Mesendoderm (in vitro differentiated cells): Measurements from ENCODE around the gene PRR33.

Experiments used
- DNase-seq: peaks from one replicate; pipeline ENCODE4 v3.0.0; 2013
- H2AK5ac ChIP-seq: 2 replicates; pipeline ENCODE4 v1.6.1; 2013; ENCODE audit warnings: low read length, inconsistent platforms
- H2BK120ac ChIP-seq: 2 replicates; pipeline ENCODE4 v1.6.1; 2013; ENCODE audit warnings: low read depth, mild to moderate bottlenecking, low read length, moderate library complexity, mixed read lengths
- H2BK15ac ChIP-seq: replicated peaks from 2 replicates; pipeline ENCODE4 v1.6.1; 2013; ENCODE audit warnings: low read depth, mild to moderate bottlenecking, moderate library complexity
- H2BK5ac ChIP-seq: 2 replicates; pipeline ENCODE4 v1.6.1; 2013; ENCODE audit warnings: low read length, inconsistent platforms
- H3K18ac ChIP-seq: 2 replicates; pipeline ENCODE4 v1.6.1; 2013; ENCODE audit warnings: mild to moderate bottlenecking, low read length, mixed read lengths
- H3K23ac ChIP-seq: one replicate; pipeline ENCODE4 v1.6.1; 2013; ENCODE audit warnings: low read length
- H3K27ac ChIP-seq: 2 replicates; pipeline ENCODE4 v1.5.1; 2013; ENCODE audit warnings: low read depth, mild to moderate bottlenecking, inconsistent platforms, low read length, moderate library complexity
- H3K27me3 ChIP-seq: 2 replicates; pipeline ENCODE4 v1.6.1; 2013; ENCODE audit warnings: low read length, control low read depth, mild to moderate bottlenecking, inconsistent platforms; ENCODE audit not compliant: insufficient read depth, poor library complexity
- H3K36me3 ChIP-seq: 2 replicates; pipeline ENCODE4 v1.6.1; 2013; ENCODE audit warnings: low read length, inconsistent platforms; ENCODE audit not compliant: control insufficient read depth, insufficient read depth
- H3K4ac ChIP-seq: one replicate; pipeline ENCODE4 v1.6.1; 2013; ENCODE audit warnings: low read depth, mild to moderate bottlenecking, low read length, moderate library complexity
- H3K4me1 ChIP-seq: 2 replicates; pipeline ENCODE4 v1.6.1; 2013; ENCODE audit warnings: low read depth, low read length, inconsistent platforms; ENCODE audit not compliant: control insufficient read depth
- H3K4me2 ChIP-seq: 2 replicates; pipeline ENCODE4 v1.6.1; 2013; ENCODE audit warnings: low read length
- H3K4me3 ChIP-seq: 2 replicates; pipeline ENCODE4 v1.5.1; 2013; ENCODE audit warnings: mild to moderate bottlenecking, low read length
- H3K56ac ChIP-seq: one replicate; pipeline ENCODE4 v1.6.1; 2013; ENCODE audit warnings: low read length
- H3K79me1 ChIP-seq: 2 replicates; pipeline ENCODE4 v1.6.1; 2013; ENCODE audit warnings: low read length, inconsistent platforms
- H3K79me2 ChIP-seq: 2 replicates; pipeline ENCODE4 v1.6.1; 2013; ENCODE audit warnings: mild to moderate bottlenecking, low read length; ENCODE audit not compliant: control insufficient read depth, insufficient read depth
- H3K9ac ChIP-seq: 2 replicates; pipeline ENCODE4 v1.6.1; 2013; ENCODE audit warnings: low read length, inconsistent platforms
- H4K5ac ChIP-seq: one replicate; pipeline ENCODE4 v1.6.1; 2013; ENCODE audit warnings: low read length
- H4K8ac ChIP-seq: one replicate; pipeline ENCODE4 v1.6.1; 2013; ENCODE audit warnings: low read depth, mild to moderate bottlenecking, control low read depth, low read length, moderate library complexity
- WGBS: extraction: QIAGEN DNeasy Blood & Tissue Kit; methylation state at CpG from one replicate; pipeline ENCODE4 v1.1.7; 2013; ENCODE audit warnings: low lambda C conversion rate, missing lambda C conversion rate; ENCODE audit not compliant: insufficient coverage; ENCODE audit errors: extremely low coverage; 5-methylcytosine and 5-hydroxymethylcytosine counted together

Gene PRR33

DNA sequence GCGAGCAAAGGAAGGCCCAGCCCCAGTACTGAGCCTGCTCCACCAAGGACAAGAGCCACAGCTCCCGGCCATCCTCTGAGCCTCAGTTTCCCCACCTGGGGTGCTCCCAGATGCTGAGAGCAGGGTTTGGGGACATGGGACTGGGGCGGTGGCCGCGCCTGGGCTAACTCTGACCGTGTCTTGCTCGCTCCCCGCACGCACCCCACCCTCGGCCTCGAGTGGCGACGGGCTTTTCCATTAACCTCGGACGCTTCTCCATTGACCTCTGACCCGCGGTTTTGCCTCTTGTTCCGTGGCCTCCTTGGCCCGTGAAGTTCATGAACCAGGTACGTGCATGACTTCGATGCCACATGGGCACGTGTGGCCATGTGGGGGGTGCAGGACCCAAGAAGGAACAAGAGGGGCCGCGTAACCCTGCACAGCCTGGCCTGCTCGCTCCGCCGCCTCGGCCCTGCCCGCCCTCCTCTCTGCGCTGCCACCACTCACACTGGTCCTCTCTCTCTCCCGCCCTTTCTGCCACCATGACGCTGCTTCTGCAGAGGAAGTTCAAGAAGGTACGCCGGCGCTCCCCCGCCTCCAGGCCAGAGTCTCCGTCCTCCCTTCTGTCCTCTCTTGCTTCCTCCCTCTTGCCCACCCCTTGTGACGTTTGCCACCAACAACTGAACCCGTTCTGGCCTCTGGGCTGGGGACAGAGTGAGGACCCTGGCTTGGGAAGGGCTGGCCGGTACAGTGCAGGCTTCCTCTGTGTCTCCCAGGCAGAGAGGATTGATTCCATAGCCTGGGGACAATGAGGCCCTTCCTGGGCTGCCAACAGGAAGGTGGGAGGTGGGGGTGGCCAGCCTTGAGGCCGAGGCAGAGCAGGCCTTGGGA lies 34.7 kb upstream of the PRR33 start:
- H3K36me3 ChIP-seq: no peaks in the 10 kb centered on the region
- H3K23ac ChIP-seq: no peak overlapping the region
- H3K4me2 ChIP-seq: no peak overlapping the region
- H3K18ac ChIP-seq: no peak overlapping the region
- H3K27ac ChIP-seq: no peak overlapping the region
- H3K27me3 ChIP-seq: no peaks in the 10 kb centered on the region
- no peak overlapping the region for H2BK15ac ChIP-seq
- H2BK5ac ChIP-seq: no peak overlapping the region
- no peak overlapping the region for H2BK120ac ChIP-seq
- no peak overlapping the region for H4K5ac ChIP-seq
- no peaks in the 10 kb centered on the region for H3K4me1 ChIP-seq
- no peak overlapping the region for H3K4me3 ChIP-seq
- H4K8ac ChIP-seq: no peak overlapping the region
- no peak overlapping the region for H3K56ac ChIP-seq
- no peak overlapping the region for H3K4ac ChIP-seq
- DNase-seq: no peak
- H2AK5ac ChIP-seq: no peak overlapping the region
- no peaks in the 10 kb centered on the region for H3K79me1 ChIP-seq
- no peaks in the 10 kb centered on the region for H3K79me2 ChIP-seq
- no peak overlapping the region for H3K9ac ChIP-seq
- no CpG with 5 or more reads among the region's 41 CpGs for WGBS

DNA sequence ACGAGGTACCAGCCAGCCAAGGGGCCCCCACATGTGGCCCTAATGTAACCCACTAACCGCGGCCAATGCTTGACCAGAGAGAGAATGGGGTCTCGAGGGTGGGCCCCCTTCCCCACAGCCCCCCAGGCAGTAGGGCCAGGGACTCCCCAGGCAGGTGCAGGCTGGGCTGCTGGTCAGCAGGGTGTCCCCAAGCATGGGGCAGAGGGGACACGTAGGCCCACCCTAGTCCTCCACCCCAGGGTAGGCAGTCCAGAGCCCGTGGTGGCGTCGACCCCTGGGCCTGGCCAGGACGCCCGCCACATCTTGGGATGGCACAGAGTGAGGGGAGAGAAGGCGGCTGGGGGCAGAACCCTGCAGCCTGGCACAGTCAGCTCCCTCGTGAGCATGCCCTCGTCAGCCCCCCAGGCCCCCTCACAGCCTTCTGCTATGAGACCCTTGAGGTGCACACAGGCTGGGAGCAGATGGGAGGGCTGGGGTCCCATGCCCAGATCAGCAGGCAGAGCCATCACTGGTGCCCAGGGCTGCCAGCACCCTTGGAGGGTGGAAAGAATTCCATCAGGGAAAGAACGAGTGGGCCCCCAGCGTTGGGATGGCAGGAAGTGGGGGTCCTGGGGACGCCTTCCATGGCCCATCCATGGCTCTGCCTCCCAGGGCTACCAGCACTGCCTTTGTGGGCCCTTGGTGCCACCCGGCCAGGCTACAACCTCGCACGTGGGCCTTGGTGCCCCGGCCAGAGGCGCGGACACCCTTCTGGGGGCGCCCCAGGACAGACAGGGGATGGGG lies 33.9 kb upstream of the PRR33 start:
- Histone ChIP-seq H3K23ac (no peak overlapping the region), H3K79me2 (no peaks in the 10 kb centered on the region), H3K4me2 (no peak overlapping the region), H2BK120ac (no peak overlapping the region), H3K4ac (no peak overlapping the region), H2BK5ac (no peak overlapping the region), H4K5ac (no peak overlapping the region), H3K27ac (no peak overlapping the region), H2BK15ac (no peak overlapping the region), H3K79me1 (no peaks in the 10 kb centered on the region), H3K36me3 (no peaks in the 10 kb centered on the region), H4K8ac (no peak overlapping the region), H3K56ac (no peak overlapping the region), H3K18ac (no peak overlapping the region), H2AK5ac (no peak overlapping the region), H3K9ac (no peak overlapping the region), H3K4me3 (no peak overlapping the region), H3K27me3 (no peaks in the 10 kb centered on the region), H3K4me1 (no peaks in the 10 kb centered on the region)
- WGBS: no CpG with 5 or more reads among the region's 23 CpGs
- DNase-seq: no peak

DNA sequence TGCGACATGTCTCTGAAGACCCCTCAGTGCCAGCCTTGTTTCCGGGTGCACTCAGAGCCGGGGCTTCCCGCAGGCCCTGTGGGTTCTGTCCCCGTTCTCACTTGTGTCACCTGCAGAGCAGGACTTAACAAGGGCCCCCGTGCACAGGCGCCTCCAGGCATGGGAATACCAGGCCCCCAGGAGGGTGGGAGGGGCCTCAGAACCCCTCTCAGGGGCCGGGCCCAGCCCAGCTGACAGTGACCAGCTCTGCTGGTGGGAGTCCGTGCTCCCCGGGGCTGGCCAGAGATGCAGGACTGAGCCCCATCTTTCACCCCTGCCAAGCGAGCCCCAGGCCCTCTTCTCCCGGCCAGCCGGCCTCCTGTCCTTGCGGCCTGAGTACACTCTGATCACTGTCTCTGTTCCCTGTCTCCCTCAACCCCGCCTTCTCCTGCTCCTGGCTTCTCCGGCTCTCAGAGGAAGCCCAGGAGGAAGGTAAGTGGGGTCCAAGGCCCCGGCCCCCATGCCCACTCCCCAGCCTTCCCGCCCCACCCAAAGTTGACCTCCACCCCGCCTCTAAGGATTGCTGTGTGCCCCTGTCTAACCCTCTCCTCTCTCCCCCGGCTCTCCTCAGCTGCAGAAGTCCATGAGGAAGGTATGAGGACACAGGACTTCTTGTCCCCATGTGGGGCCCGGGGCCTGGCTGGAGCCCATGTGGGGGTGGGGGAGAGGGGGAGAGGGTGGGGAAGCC lies 33.1 kb upstream of the PRR33 start:
- Histone ChIP-seq H4K8ac (no peak overlapping the region), H3K4me1 (no peaks in the 10 kb centered on the region), H3K4me2 (no peak overlapping the region), H4K5ac (no peak overlapping the region), H3K79me2 (no peaks in the 10 kb centered on the region), H3K27ac (no peak overlapping the region), H2BK15ac (no peak overlapping the region), H2BK120ac (no peak overlapping the region), H3K79me1 (no peaks in the 10 kb centered on the region), H2AK5ac (no peak overlapping the region), H3K56ac (no peak overlapping the region), H3K36me3 (no peaks in the 10 kb centered on the region), H3K4me3 (no peak overlapping the region), H3K27me3 (no peaks in the 10 kb centered on the region), H3K18ac (no peak overlapping the region), H3K23ac (no peak overlapping the region), H2BK5ac (no peak overlapping the region), H3K9ac (no peak overlapping the region), H3K4ac (no peak overlapping the region)
- DNase-seq: no peak
- WGBS: no CpG with 5 or more reads among the region's 21 CpGs

DNA sequence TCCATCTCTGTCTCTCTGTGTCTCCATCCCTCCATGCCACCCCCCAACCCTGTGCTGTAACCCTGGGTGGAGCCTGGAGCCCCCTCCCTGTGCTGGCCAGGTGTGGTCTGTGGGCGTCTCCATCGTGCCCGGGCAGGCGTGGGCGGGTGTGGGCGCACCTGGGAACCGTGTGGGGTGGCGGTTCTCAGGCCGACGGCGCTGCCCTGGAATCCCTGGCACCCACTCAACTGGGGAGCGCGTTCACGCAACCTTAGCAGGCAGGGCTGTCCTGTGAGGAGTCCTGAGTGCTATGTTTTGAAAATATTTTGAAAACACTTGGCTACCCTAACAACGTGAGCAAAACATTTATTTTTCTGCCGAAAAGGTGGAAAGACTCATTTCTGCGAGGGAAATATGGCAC lies 32.5 kb upstream of the PRR33 start:
- H3K9ac ChIP-seq: no peak overlapping the region
- no peaks in the 10 kb centered on the region for H3K4me1 ChIP-seq
- no peaks in the 10 kb centered on the region for H3K27me3 ChIP-seq
- no peak overlapping the region for H3K27ac ChIP-seq
- H2BK15ac ChIP-seq: no peak overlapping the region
- WGBS: no CpG with 5 or more reads among the region's 17 CpGs
- H2BK120ac ChIP-seq: no peak overlapping the region
- H3K23ac ChIP-seq: no peak overlapping the region
- H2AK5ac ChIP-seq: no peak overlapping the region
- no peak overlapping the region for H3K4me3 ChIP-seq
- no peak overlapping the region for H3K4me2 ChIP-seq
- H3K36me3 ChIP-seq: no peaks in the 10 kb centered on the region
- no peak overlapping the region for H3K4ac ChIP-seq
- no peak overlapping the region for H3K56ac ChIP-seq
- DNase-seq: no peak
- no peak overlapping the region for H2BK5ac ChIP-seq
- no peak overlapping the region for H3K18ac ChIP-seq
- H4K5ac ChIP-seq: no peak overlapping the region
- H3K79me1 ChIP-seq: no peaks in the 10 kb centered on the region
- H4K8ac ChIP-seq: no peak overlapping the region
- H3K79me2 ChIP-seq: no peaks in the 10 kb centered on the region

DNA sequence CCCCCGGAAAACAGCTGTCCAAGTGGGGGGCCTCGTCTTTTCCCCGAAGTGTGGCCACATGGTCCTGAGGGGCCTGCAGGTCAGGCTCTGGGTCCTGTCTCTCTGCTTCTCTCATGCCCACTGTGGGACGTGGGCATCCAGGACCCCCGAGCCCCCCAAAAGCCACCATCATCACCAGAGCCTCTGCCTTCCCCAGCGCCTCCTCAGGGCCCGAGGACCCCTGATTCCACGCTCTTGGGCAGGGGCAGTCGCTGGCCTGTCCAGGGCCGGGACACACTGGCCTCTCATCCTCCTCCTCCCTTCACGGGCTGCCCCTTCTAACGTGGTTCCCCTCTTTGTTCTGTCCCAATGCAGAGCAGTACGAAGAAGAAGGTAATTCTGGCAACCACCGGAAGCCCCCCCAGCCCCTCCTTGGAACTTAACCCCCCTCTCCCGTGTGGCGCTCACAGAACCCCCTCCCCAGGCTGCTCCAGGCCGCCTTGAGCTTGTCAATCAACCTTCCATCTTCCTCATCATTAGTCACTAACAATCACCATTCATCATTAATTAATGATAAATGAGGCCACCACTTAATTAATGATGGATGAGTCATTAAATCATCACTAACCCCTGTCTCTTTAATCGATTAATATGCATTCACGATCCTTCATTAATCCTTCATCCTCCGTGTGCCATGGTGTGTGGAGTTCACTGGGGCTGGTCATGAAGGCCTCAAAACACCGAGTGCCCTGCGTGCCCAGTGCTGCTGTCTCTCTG lies 31.7 kb upstream of the PRR33 start:
- H3K4me1 ChIP-seq: no peaks in the 10 kb centered on the region
- no peak overlapping the region for H4K5ac ChIP-seq
- H4K8ac ChIP-seq: no peak overlapping the region

More for the DNA sequence above, 31.7 kb upstream of the PRR33 start:
- no peak overlapping the region for H3K18ac ChIP-seq
- no peak overlapping the region for H3K56ac ChIP-seq
- no peaks in the 10 kb centered on the region for H3K79me2 ChIP-seq
- H3K4ac ChIP-seq: no peak overlapping the region
- no peaks in the 10 kb centered on the region for H3K79me1 ChIP-seq
- H3K4me2 ChIP-seq: no peak overlapping the region
- no peak overlapping the region for H3K23ac ChIP-seq
- H3K27ac ChIP-seq: no peak overlapping the region
- H2AK5ac ChIP-seq: no peak overlapping the region
- no peak overlapping the region for H3K4me3 ChIP-seq
- no peak for DNase-seq
- no peak overlapping the region for H2BK120ac ChIP-seq
- H3K9ac ChIP-seq: no peak overlapping the region
- H2BK5ac ChIP-seq: no peak overlapping the region
- no peaks in the 10 kb centered on the region for H3K27me3 ChIP-seq
- WGBS: no CpG with 5 or more reads among the region's 22 CpGs
- no peaks in the 10 kb centered on the region for H3K36me3 ChIP-seq
- no peak overlapping the region for H2BK15ac ChIP-seq
